Right lobe of liver (tissue), 4 donors: ENCODE results near the gene CAPN10.

Experiments
- POLR2A ChIP-seq: fragments of 450-650 bp; IDR thresholded peaks from one replicate; pipeline ENCODE4 v1.6.1; 2017; ENCODE audit warnings: antibody characterized with exemption, mild to moderate bottlenecking
- TF ChIP-seq, protein P1 (sequence below), 4 donors: fragments of 200-600 bp in 3 of 4; fragments of 450-650 bp in 1 of 4; IDR thresholded peaks; one replicate each; pipeline versions ENCODE4 v1.5.1 to v1.8.0; 2016 to 2022; ENCODE audit warnings: antibody characterized with exemption in 4 of 4, mild to moderate bottlenecking in 2 of 4
- donor health status: DM: no; HTN: no; CAD: no.
- donor health status: DM: no; HTN: no; CAD: no.
- donor health status: DM: no; HTN: yes; CAD: no.

DNA sequence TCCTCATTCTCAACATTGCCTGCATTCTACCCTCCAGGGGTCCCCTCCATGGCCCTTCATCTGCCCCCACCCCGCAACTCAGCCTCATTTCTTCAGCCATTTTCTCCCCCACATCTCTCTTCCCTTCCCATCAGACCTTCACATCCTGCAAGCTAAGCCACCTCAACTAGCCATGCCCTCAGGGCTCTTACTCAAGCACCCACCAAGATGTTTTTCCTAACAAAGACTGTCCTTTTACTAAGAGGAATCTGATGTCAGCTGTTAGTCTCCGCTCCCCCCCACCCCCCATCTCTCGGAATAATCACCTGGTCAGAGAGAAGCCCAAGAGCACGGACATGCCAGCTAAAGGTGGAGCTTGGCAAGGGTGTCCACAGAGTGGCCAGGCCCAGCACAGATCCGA lies 4.7 kb upstream of the CAPN10 start:
- TF ChIP-seq, protein P1, sequence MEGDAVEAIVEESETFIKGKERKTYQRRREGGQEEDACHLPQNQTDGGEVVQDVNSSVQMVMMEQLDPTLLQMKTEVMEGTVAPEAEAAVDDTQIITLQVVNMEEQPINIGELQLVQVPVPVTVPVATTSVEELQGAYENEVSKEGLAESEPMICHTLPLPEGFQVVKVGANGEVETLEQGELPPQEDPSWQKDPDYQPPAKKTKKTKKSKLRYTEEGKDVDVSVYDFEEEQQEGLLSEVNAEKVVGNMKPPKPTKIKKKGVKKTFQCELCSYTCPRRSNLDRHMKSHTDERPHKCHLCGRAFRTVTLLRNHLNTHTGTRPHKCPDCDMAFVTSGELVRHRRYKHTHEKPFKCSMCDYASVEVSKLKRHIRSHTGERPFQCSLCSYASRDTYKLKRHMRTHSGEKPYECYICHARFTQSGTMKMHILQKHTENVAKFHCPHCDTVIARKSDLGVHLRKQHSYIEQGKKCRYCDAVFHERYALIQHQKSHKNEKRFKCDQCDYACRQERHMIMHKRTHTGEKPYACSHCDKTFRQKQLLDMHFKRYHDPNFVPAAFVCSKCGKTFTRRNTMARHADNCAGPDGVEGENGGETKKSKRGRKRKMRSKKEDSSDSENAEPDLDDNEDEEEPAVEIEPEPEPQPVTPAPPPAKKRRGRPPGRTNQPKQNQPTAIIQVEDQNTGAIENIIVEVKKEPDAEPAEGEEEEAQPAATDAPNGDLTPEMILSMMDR (IDR thresholded peaks at IDR 0.05), result no peak
- TF ChIP-seq POLR2A, result no peak
